Stimulated activated CD8-positive, alpha-beta memory T cell treated with anti-CD3 and anti-CD28 coated beads, Interleukin-4, amount 100 ng/mL, for 4 hours (primary cell): ENCODE data around the gene SLC16A8.
"Not testable (repeated sequence)": the region's sequence is repeated elsewhere in the genome, so short reads cannot be mapped to it uniquely, and the experiment has no call there.

Experiments
- DNase-seq, 2 donors: peaks; one replicate each; pipeline ENCODE4 v3.0.0-alpha.2; 2020; ENCODE audit warnings: low read depth in 2 of 2, low spot score in 1 of 2

SLC16A8 gene

GRCh38 chr22:38051261-38051660 is 32.7 kb downstream of the SLC16A8 start:
- no peak for DNase-seq

- no peak for DNase-seq
Measured at GRCh38 chr22:38050720-38051119, 33.3 kb downstream of the SLC16A8 start.

GRCh38 chr22:38049812-38050619 is 34.0 kb downstream of the SLC16A8 start:
- no peak for DNase-seq

- no peak for DNase-seq
Measured at GRCh38 chr22:38046070-38046748, 37.8 kb downstream of the SLC16A8 start.

- DNase-seq, result no peak
Measured at GRCh38 chr22:38043151-38044039, 40.6 kb downstream of the SLC16A8 start.

GRCh38 chr22:38042488-38042790 is 41.5 kb downstream of the SLC16A8 start:
- no peak for DNase-seq

GRCh38 chr22:38041760-38042487 is 42.1 kb downstream of the SLC16A8 start:
- no peak for DNase-seq

GRCh38 chr22:38040953-38041759 is 42.8 kb downstream of the SLC16A8 start:
- DNase-seq, result no peak

GRCh38 chr22:38038890-38039812 is 44.8 kb downstream of the SLC16A8 start:
- no peak for DNase-seq

- DNase-seq, result no peak
Measured at GRCh38 chr22:38038426-38038825, 45.6 kb downstream of the SLC16A8 start.

GRCh38 chr22:38037367-38038150 is 46.4 kb downstream of the SLC16A8 start:
- not testable (repeated sequence) for DNase-seq

GRCh38 chr22:38036392-38037062 is 47.5 kb downstream of the SLC16A8 start:
- no peak for DNase-seq

- no peak for DNase-seq
Measured at GRCh38 chr22:38035530-38035885, 48.5 kb downstream of the SLC16A8 start.

GRCh38 chr22:38034884-38035529 is 49.0 kb downstream of the SLC16A8 start:
- DNase-seq, result no peak

GRCh38 chr22:38034278-38034882 is 49.6 kb downstream of the SLC16A8 start:
- DNase-seq, result no peak

- no peak for DNase-seq
Measured at GRCh38 chr22:38033522-38034277, 50.3 kb downstream of the SLC16A8 start.
